LNCaP clone FGC (cell line): Measurements from ENCODE around the gene CCL22.

Experiments
- DNase-seq: peaks from one replicate; pipeline ENCODE4 v3.0.0-alpha.2; 2011; ENCODE audit warnings: low read depth
- H3K4me3 ChIP-seq: 2 replicates; pipeline ENCODE4 v1.5.1; 2011; ENCODE audit warnings: mild to moderate bottlenecking, low read depth, low read length, control low read depth
- CTCF ChIP-seq: IDR thresholded peaks from 2 replicates; pipeline ENCODE4 v1.5.1; 2012; ENCODE audit warnings: mild to moderate bottlenecking; ENCODE audit not compliant: control insufficient read depth, insufficient read depth; ENCODE audit errors: extremely low read depth

The CCL22 gene

GRCh38 chr16:57355898-57356414 is 2.6 kb upstream of the CCL22 start:
- no peak for TF ChIP-seq CTCF
- H3K4me3 ChIP-seq, result no peak overlapping the region
- DNase-seq, result no peak

GRCh38 chr16:57356547-57356946 is 2.0 kb upstream of the CCL22 start:
- H3K4me3 ChIP-seq, result no peak overlapping the region
- DNase-seq, result no peak
- TF ChIP-seq CTCF, result no peak

GRCh38 chr16:57357330-57358085 is 1.1 kb upstream of the CCL22 start:
- DNase-seq, result no peak
- H3K4me3 ChIP-seq, result no peak overlapping the region
- TF ChIP-seq CTCF, result no peak

GRCh38 chr16:57358086-57358420 is 530 bp upstream of the CCL22 start:
- TF ChIP-seq CTCF, result no peak
- H3K4me3 ChIP-seq, result no peak overlapping the region
- no peak for DNase-seq

- H3K4me3 ChIP-seq, result no peak overlapping the region
- no peak for TF ChIP-seq CTCF
- no peak for DNase-seq
Observed at GRCh38 chr16:57360321-57360935, 1.8 kb downstream of the CCL22 start.

- DNase-seq, result peak; percentile 70
- no peak for TF ChIP-seq CTCF
- no peak overlapping the region for H3K4me3 ChIP-seq
Observed at GRCh38 chr16:57361404-57361803, 2.8 kb downstream of the CCL22 start.
